HepG2 (cell line): ENCODE measurements around the gene NCOR2. TPM values are rescaled to one million over a fixed set of nuclear protein-coding genes. Genes with fewer than 3 reads are reported as not detected.

Experiments
- ATAC-seq: fragments of 200-7000 bp; cut with Tn5 transposase; 3 replicates; pipeline ENCODE4 v1.9.1; 2020; ENCODE audit warnings: mild to moderate bottlenecking, moderate library complexity
- BruUV-seq: library from RNA; stranded (reverse); fragments of 400-500 nt; replicated peaks from 2 replicates; lab custom pipeline; 2021; lab: Mats Ljungman, UMichigan
- CTCF ChIA-PET: fragments of 300-600 bp; formaldehyde crosslinking; extraction: SDS; loops from one replicate; lab custom pipeline; 2021; ENCODE audit warnings: low total read pairs, inconsistent platforms, low intra/inter-chr PET ratio; lab: Yijun Ruan, JAX
- POLR2A ChIA-PET: fragments of 350-600 bp; sonication (Branson Sonifier 250); formaldehyde crosslinking; loops from one replicate; lab custom pipeline; 2020; ENCODE audit warnings: antibody characterized with exemption, inconsistent platforms; lab: Yijun Ruan, JAX
- DNase-seq: peaks from one replicate; pipeline ENCODE4 v3.0.0-alpha.2; 2015; ENCODE audit warnings: low spot score
- FAIRE-seq: peaks from 3 replicates; lab custom pipeline; 2011; peaks lifted over from hg19 to GRCh38; lab: Jason Lieb, UNC
- H2AFZ ChIP-seq: one replicate; pipeline ENCODE4 v1.6.1; 2011; ENCODE audit warnings: low read length, inconsistent platforms
- H3K27ac ChIP-seq: fragments of 300-600 bp; 3 replicates; pipeline ENCODE4 v1.8.0; 2011; ENCODE audit warnings: mixed run types, mild to moderate bottlenecking, mixed read lengths, low read length, inconsistent platforms; ENCODE audit not compliant: insufficient read depth; ENCODE audit errors: extremely low read length
- H3K27me3 ChIP-seq, 2 experiments: fragments of 200-600 bp in 1 of 2; 2 replicates in 1 of 2; 3 replicates in 1 of 2; pipeline versions ENCODE4 v1.6.0 to v1.8.0; 2011; ENCODE audit warnings: low read length in 2 of 2, mild to moderate bottlenecking in 2 of 2, moderate library complexity in 2 of 2, inconsistent platforms in 1 of 2; ENCODE audit not compliant: insufficient read depth in 2 of 2, control insufficient read depth in 1 of 2
- H3K36me3 ChIP-seq, 2 experiments: fragments of 200-600 bp in 1 of 2; replicated peaks in 1 of 2; 2 replicates in 1 of 2; 3 replicates in 1 of 2; pipeline versions ENCODE4 v1.5.1 to v1.8.0; 2011; ENCODE audit warnings: low read length in 2 of 2, inconsistent platforms in 1 of 2; ENCODE audit not compliant: insufficient read depth in 2 of 2, control insufficient read depth in 1 of 2
- H3K4me1 ChIP-seq: 2 replicates; pipeline ENCODE4 v1.5.1; 2012; ENCODE audit warnings: low read length, inconsistent platforms; ENCODE audit not compliant: insufficient read depth
- H3K4me2 ChIP-seq: 2 replicates; pipeline ENCODE4 v1.6.0; 2011; ENCODE audit warnings: low read depth, low read length, inconsistent platforms
- H3K4me3 ChIP-seq, 3 experiments: fragments of 200-600 bp in 1 of 3; sonication (generic), shearing (Covaris generic) in 1 of 3; replicated peaks in 1 of 3; 2 replicates each; pipeline ENCODE4 v1.5.1; 2011 to 2016; ENCODE audit warnings: low read length in 3 of 3, inconsistent platforms in 2 of 3, low read depth in 2 of 3, mild to moderate bottlenecking in 2 of 3, control low read depth in 1 of 3, mixed read lengths in 1 of 3; ENCODE audit not compliant: insufficient read depth in 1 of 3
- H3K79me2 ChIP-seq: one replicate; pipeline ENCODE4 v1.6.1; 2011; ENCODE audit warnings: low read length, inconsistent platforms; ENCODE audit not compliant: insufficient read depth
- H3K9ac ChIP-seq: 2 replicates; pipeline ENCODE4 v1.6.0; 2011; ENCODE audit warnings: mild to moderate bottlenecking, low read depth, low read length, inconsistent platforms; ENCODE audit not compliant: insufficient read depth
- H3K9me3 ChIP-seq: 2 replicates; pipeline ENCODE4 v1.5.1; 2012; ENCODE audit warnings: mild to moderate bottlenecking, low read length
- H4K20me1 ChIP-seq: 2 replicates; pipeline ENCODE4 v1.6.0; 2011; ENCODE audit warnings: inconsistent platforms, mild to moderate bottlenecking, low read length, moderate library complexity; ENCODE audit not compliant: insufficient read depth
- ATF1 ChIP-seq: IDR thresholded peaks from 2 replicates; pipeline ENCODE4 v1.6.1; 2016; ENCODE audit warnings: mild to moderate bottlenecking, control low read depth
- HOXD1 ChIP-seq: sonication (generic); formaldehyde crosslinking; IDR thresholded peaks from 2 replicates; pipeline ENCODE4 v1.5.0; 2020; ENCODE audit warnings: missing genetic modification reagents
- LRRFIP1 ChIP-seq: sonication (generic); formaldehyde crosslinking; conservative IDR thresholded peaks from 2 replicates; pipeline ENCODE4 v1.4.0; 2020; ENCODE audit warnings: missing genetic modification reagents
- NR0B2 ChIP-seq: sonication (generic); formaldehyde crosslinking; IDR thresholded peaks from 2 replicates; pipeline ENCODE4 v1.4.0; 2020; ENCODE audit warnings: mild to moderate bottlenecking, missing genetic modification reagents
- REST ChIP-seq, 2 experiments: IDR thresholded peaks; 2 replicates each; pipeline ENCODE4 v1.6.1; 2011 to 2012; ENCODE audit warnings: low read length in 2 of 2, borderline replicate concordance in 1 of 2, low read depth in 1 of 2, mild to moderate bottlenecking in 1 of 2, moderate library complexity in 1 of 2
- ZNF235 ChIP-seq: sonication (generic); formaldehyde crosslinking; IDR thresholded peaks from 2 replicates; pipeline ENCODE4 v1.8.1; 2023; ENCODE audit warnings: mild to moderate bottlenecking, missing genetic modification reagents, borderline replicate concordance
- ZNF83 ChIP-seq: sonication (generic); formaldehyde crosslinking; IDR thresholded peaks from 2 replicates; pipeline ENCODE4 v1.4.0; 2020; ENCODE audit warnings: missing genetic modification reagents, mild to moderate bottlenecking, borderline replicate concordance
- ZSCAN25 ChIP-seq: sonication (generic); formaldehyde crosslinking; IDR thresholded peaks from 2 replicates; pipeline ENCODE4 v1.8.0; 2022; ENCODE audit warnings: mild to moderate bottlenecking, missing genetic modification reagents
- WGBS: methylation state at CpG from one replicate; pipeline ENCODE4 v1.1.6; 2017; ENCODE audit warnings: low lambda C conversion rate; 5-methylcytosine and 5-hydroxymethylcytosine counted together
- in situ Hi-C: cut with HindIII; loops from 2 replicates; pipeline ENCODE4 v1.10.0; 2017; ENCODE audit warnings: low pct_unique_long_range_greater_than_20kb; ENCODE audit not compliant: extremely low pct_ligation_motif_present
- intact Hi-C: fragments of 100-400 bp; cut with micrococcal nuclease; formaldehyde crosslinking; loops from one replicate; pipeline ENCODE4 v1.10.0; 2022; ENCODE audit not compliant: unreplicated experiment
- polyA plus RNA-seq, 8 experiments: library from polyadenylated mRNA; depleted of rRNA in 3 of 8; stranded (reverse) in 7 of 8; unstranded in 1 of 8; fragments of >200 nt; fragmentation: Illumina TruSeq in 4 of 8; extraction: Trizol in 4 of 8; gene quantifications; 2 replicates each; pipeline versions ENCODE4 v1.2.1 to v1.2.3, GENCODE V29; 2011 to 2016; ENCODE audit warnings: low read depth in 4 of 8, missing spikeins in 1 of 8, mixed read lengths in 1 of 8; ENCODE audit not compliant: insufficient read depth in 1 of 8
- total RNA-seq, 5 experiments: library from RNA; depleted of rRNA; stranded (reverse); fragments of >200 nt; fragmentation: Illumina TruSeq; extraction: Trizol; gene quantifications; 2 replicates each; pipeline ENCODE4 v1.2.3, GENCODE V29; 2016; ENCODE audit warnings: low read depth in 1 of 5
- TF ChIP-seq, protein P1 (sequence below): sonication (generic); formaldehyde crosslinking; IDR thresholded peaks from 2 replicates; pipeline ENCODE4 v1.5.1; 2020; ENCODE audit warnings: missing genetic modification reagents, mild to moderate bottlenecking, borderline replicate concordance

NCOR2 gene
- total and polyA plus RNA-seq, 2 of the 13 experiments (the other 11 are each of a cell fraction or from before 2014, with no cell fraction given): 4.5 to 5.7 TPM

DNA sequence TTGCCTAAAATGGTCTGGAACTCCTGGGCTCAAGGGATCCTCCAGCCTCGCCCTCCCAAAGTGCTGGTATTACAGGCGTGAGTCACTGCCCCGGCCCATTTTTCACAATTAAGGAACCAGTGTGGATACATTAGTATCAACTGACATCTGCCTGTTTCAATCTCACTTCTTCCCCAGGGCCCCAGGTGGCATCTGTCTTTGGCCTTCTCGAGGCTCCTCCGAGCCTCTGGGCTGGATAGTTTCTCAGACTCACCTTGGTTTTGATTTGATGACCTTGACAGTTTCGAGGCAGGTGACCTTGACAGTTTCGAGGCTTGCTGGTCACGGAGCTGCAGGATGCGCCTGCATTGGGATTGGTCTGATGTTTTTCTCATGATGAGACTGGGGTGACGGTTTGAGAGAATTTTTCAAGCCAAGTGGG is 41.0 kb upstream of the NCOR2 start:
- intact Hi-C loops (no loop called here), in situ Hi-C loops (no loop called here)
- ChIA-PET POLR2A (no interaction called here), CTCF (no interaction called here)
- Histone ChIP-seq H2AFZ (no peak overlapping the region), H3K4me2 (peak overlapping the region; percentile 69), H3K27me3 (peaks cover 1 to 20% of the 10 kb centered on the region in 2 experiments; a peak in 4 of 5 replicates), H3K9me3 (no peaks in the 10 kb centered on the region), H3K79me2 (no peaks in the 10 kb centered on the region), H3K4me3 (peak overlapping the region in 1 of 3 experiments; percentile 36; a peak in 3 of 6 replicates), H3K4me1 (peaks cover 63% of the 10 kb centered on the region), H3K9ac (no peak overlapping the region), H3K36me3 (no peaks in the 10 kb centered on the region), H4K20me1 (no peaks in the 10 kb centered on the region), H3K27ac (no peak overlapping the region)
- BruUV-seq: no TSS peak
- 24% methylated on average over 10 of the region's 10 CpGs for whole genome bisulfite sequencing
- ATAC-seq (no peak), FAIRE-seq (no peak), DNase-seq (no peak)
- 0 out of 2 replicates have a peak, but pooled peaks have one; percentile 1 for TF ChIP-seq ATF1
- no peak for TF ChIP-seq NR0B2 (CRISPR knock-in tag)

DNA sequence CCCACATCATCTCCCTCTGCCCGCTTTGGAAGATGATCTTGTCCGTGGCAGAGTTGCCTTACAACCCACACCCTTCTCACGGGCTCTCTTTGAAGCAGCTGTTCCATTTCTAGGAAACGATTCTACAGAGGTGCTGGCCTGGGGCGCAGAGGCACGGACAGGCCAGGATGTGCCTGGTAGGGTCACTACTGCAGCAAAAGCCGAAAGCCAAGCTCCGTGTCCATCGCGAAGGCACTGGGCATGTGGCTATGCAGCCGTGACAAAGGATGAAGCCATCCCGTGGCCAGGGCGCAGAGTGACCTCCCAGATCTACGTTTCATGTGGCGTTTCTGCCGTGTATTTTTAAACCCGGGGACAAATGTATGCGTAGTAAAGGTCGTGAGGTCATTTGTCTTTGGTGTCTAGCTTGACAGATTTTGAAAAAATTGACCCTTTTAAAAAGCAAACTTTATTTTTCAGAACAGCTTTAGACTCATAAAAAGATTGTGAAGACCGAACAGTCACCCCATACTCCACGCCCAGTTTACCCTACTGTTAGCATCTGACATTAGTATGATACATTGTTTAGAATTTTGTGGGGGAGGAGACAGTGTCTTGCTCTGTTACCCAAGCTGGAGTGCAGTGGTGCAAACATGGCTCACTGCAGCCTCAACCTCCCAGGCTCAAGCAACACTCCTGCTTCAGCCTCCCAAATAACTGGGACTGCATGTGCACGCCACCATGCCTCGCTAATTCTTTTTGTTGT is 40.4 kb upstream of the NCOR2 start:
- ChIA-PET CTCF (no interaction called here), POLR2A (no interaction called here)
- H3K9me3 ChIP-seq: no peaks in the 10 kb centered on the region
- in situ Hi-C loops: no loop called here
- 65% methylated on average over 23 of the region's 23 CpGs for WGBS
- H3K4me2 ChIP-seq: no peak overlapping the region
- peaks cover 1 to 23% of the 10 kb centered on the region in 2 experiments; a peak in 4 of 5 replicates for H3K27me3 ChIP-seq
- intact Hi-C loops: no loop called here
- no peaks in the 10 kb centered on the region for H3K36me3 ChIP-seq
- FAIRE-seq: no peak
- no peak for ATAC-seq
- peaks cover 63% of the 10 kb centered on the region for H3K4me1 ChIP-seq
- BruUV-seq: no TSS peak
- no peak overlapping the region for H3K4me3 ChIP-seq
- H3K9ac ChIP-seq: no peak overlapping the region
- DNase-seq: no peak
- H3K27ac ChIP-seq: no peak overlapping the region
- H3K79me2 ChIP-seq: no peaks in the 10 kb centered on the region
- no peak overlapping the region for H2AFZ ChIP-seq
- H4K20me1 ChIP-seq: no peaks in the 10 kb centered on the region
- TF ChIP-seq HOXD1 (CRISPR knock-in tag) (no peak), ZNF235 (CRISPR knock-in tag) (no peak), REST (IDR thresholded peaks at IDR 0.05; ENCODE audit: borderline replicate concordance in 1 of 2, low read depth in 1 of 2, low read length in 2 of 2) (no peak), ZSCAN25 (CRISPR knock-in tag) (no peak), ZNF83 (CRISPR knock-in tag) (no peak), LRRFIP1 (CRISPR knock-in tag) (no peak)
- TF ChIP-seq, protein P1, sequence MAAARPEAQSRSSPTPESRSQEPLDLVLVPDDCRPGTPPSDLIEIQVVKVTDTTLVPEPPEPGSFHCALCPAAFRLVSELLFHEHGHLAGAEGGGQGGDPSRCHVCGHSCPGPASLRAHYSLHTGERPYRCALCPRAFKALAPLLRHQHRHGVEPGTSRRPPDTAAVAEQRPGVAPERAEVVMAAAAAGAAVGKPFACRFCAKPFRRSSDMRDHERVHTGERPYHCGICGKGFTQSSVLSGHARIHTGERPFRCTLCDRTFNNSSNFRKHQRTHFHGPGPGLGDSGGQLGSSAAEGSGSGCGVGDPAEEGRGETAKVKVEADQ (CRISPR knock-in tag): no peak
